ENCODE measurements around the gene CCL13. TPM values are rescaled to one million over a fixed set of nuclear protein-coding genes. Genes with fewer than 3 reads are reported as not detected.

CCL13 gene
- total RNA-seq, 4 donors from 2014 or later = 0.57 to 1.6 (median 1.4) TPM; not detected in 1

DNA sequence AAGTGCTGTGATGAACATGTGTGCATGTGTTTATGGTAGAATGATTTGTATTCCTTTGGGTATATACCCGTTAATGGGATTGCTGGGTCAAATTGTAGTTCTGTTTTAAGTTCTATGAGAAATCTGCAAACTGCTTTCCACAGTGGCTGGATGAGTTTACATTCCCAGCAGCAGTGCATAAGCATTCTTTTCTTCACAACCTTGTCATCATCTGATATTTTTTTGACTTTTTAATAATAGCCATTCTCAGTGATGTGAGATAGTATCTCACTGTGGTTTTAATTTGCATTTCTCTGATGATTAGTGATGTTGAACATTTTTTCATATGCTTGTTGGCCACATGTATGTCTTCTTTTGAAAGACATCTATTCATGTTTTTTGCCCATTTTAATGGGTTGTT, 18.6 kb upstream of the CCL13 start:
- no peaks in the 10 kb centered on the region for H3K36me3 ChIP-seq
- no peaks in the 10 kb centered on the region for H3K9me3 ChIP-seq
- DNase-seq = no peak
- WGBS, 2 donors = 67 to 75% methylated on average over 1 of the region's 1 CpG
- no peak overlapping the region for H3K27ac ChIP-seq
- no peak for TF ChIP-seq POLR2A (IDR thresholded peaks at IDR 0.05)
- TF ChIP-seq, protein P1, sequence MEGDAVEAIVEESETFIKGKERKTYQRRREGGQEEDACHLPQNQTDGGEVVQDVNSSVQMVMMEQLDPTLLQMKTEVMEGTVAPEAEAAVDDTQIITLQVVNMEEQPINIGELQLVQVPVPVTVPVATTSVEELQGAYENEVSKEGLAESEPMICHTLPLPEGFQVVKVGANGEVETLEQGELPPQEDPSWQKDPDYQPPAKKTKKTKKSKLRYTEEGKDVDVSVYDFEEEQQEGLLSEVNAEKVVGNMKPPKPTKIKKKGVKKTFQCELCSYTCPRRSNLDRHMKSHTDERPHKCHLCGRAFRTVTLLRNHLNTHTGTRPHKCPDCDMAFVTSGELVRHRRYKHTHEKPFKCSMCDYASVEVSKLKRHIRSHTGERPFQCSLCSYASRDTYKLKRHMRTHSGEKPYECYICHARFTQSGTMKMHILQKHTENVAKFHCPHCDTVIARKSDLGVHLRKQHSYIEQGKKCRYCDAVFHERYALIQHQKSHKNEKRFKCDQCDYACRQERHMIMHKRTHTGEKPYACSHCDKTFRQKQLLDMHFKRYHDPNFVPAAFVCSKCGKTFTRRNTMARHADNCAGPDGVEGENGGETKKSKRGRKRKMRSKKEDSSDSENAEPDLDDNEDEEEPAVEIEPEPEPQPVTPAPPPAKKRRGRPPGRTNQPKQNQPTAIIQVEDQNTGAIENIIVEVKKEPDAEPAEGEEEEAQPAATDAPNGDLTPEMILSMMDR (IDR thresholded peaks at IDR 0.05) = no peak
- intact Hi-C loops (cut with DNase I) = no loop called here
- no peaks in the 10 kb centered on the region for H3K27me3 ChIP-seq
- H3K4me3 ChIP-seq = no peak overlapping the region
- H3K4me1 ChIP-seq = no peaks in the 10 kb centered on the region

DNA sequence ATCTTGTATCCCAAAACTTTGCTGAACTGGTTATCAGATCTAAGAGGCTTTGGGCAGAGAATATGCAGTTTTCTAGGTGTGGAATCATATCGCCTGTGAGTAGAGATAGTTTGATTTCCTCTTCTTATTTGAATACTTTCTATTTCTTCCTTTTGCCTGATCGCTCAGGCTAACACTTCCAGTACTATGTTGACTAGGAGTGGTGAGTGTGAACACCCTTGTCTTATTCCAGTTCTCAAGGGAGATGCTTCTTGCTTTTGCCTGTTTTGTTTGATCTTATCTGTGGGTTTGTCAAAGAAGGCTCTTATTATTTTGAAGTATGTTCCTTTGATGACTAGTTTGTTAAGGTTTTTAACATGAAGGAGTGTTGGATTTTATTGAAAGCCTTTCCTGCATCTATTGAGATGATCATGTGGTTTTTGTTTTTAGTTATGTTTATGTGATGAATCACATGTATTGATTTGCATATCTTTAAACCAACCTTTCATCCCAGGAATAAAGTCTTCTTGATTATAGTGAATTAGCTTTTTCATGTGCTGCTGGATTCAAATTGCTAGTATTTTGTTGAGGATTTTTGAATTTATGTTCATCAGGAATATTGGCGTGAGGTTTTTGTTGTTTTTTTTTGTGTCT, 17.0 kb upstream of the CCL13 start:
- Histone ChIP-seq H3K27ac (no peak overlapping the region), H3K9me3 (no peaks in the 10 kb centered on the region), H3K4me1 (no peaks in the 10 kb centered on the region), H3K27me3 (no peaks in the 10 kb centered on the region), H3K36me3 (no peaks in the 10 kb centered on the region), H3K4me3 (no peak overlapping the region)
- 81 to 91% methylated on average over 3 of the region's 3 CpGs for WGBS, 2 donors
- no peak for DNase-seq
- intact Hi-C loops (cut with DNase I) = no loop called here
- TF ChIP-seq, protein P1 (IDR thresholded peaks at IDR 0.05) = no peak
- no peak for TF ChIP-seq POLR2A (IDR thresholded peaks at IDR 0.05)

DNA sequence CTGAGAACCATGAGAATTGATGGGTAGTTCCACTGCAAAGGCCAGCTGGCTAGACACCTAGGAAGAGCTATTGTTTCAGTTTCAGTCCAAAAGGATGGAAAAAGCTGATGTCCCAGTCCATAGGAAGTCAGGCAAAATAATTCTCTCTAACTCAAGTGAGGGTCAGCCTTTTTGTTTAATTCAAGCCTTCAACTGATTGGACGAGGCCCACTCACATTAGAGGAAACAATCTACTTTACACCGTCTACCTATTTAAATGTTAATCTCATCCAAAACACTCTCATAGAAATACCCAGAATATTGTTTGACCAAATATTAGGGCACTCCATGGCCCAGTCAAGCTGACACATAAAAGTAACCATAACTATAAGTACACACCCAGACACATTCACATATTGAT, 14.4 kb upstream of the CCL13 start:
- intact Hi-C loops (cut with DNase I) = no loop called here
- WGBS, 2 donors = 93 to 94% methylated on average over 2 of the region's 2 CpGs
- no peaks in the 10 kb centered on the region for H3K27me3 ChIP-seq
- TF ChIP-seq POLR2A (IDR thresholded peaks at IDR 0.05) = no peak
- TF ChIP-seq, protein P1 (IDR thresholded peaks at IDR 0.05) = no peak
- H3K4me1 ChIP-seq = no peaks in the 10 kb centered on the region
- H3K4me3 ChIP-seq = no peak overlapping the region
- no peaks in the 10 kb centered on the region for H3K36me3 ChIP-seq
- H3K27ac ChIP-seq = no peak overlapping the region
- H3K9me3 ChIP-seq = no peaks in the 10 kb centered on the region
- DNase-seq = no peak

DNA sequence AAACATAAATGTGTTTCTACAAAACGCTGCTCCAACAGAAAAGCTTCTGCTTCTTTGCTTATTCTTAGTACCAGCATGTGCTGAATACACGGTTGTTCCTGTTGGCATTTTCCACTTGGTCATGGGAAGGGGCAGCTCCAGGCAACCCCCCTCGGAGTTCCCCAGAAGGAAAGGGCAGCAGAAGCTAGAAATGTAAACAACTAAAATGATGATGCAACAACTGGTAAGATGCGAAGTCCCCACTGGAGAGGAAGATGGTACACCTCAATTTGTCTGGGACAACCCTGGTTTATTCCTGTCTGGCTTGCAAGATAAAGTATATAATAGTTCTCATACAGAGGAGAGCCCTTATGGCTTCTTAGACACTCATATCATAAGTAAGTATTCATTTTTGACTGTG, 9.2 kb upstream of the CCL13 start:
- Histone ChIP-seq H3K27ac (no peak overlapping the region), H3K9me3 (no peaks in the 10 kb centered on the region), H3K4me1 (peaks cover 0 to 4% (median 0%) of the 10 kb centered on the region in 3 donors), H3K4me3 (no peak overlapping the region), H3K27me3 (no peaks in the 10 kb centered on the region), H3K36me3 (no peaks in the 10 kb centered on the region)
- DNase-seq = no peak
- 46 to 57% methylated on average over 3 to 4 of the region's 4 CpGs for WGBS, 2 donors
- intact Hi-C loops (cut with DNase I) = loop anchor here (5.0 kb wide), 1 partner anchor 145 kb away; no protein-coding TSS in a partner anchor
- TF ChIP-seq POLR2A (IDR thresholded peaks at IDR 0.05) = no peak
- TF ChIP-seq, protein P1 (IDR thresholded peaks at IDR 0.05) = no peak

DNA sequence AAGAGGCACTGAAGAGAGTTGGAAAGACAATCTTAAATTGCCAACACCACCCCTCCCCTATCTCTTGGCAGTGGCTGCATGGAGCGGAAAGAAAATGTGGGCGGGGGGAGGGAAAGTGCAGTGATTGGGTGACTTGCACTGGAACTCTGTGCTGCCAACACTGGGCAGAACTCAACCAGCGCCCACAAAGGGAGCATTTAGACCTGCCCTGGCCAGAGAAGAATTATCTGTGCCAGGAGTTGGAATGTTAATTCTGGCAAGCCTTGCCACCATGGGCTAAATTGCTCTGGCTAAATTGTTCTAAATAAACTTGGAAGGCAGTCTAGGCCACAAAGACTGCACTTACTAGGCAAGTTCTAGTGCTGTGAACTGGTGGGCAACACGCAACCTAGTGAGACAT, 6.5 kb upstream of the CCL13 start:
- WGBS, 2 donors = 28 to 33% methylated on average over 1 to 4 of the region's 4 CpGs

More for the DNA sequence above, 6.5 kb upstream of the CCL13 start:
- Histone ChIP-seq H3K36me3 (no peaks in the 10 kb centered on the region), H3K9me3 (no peaks in the 10 kb centered on the region), H3K4me1 (peaks cover 0 to 4% (median 0%) of the 10 kb centered on the region in 3 donors), H3K4me3 (no peak overlapping the region), H3K27me3 (no peaks in the 10 kb centered on the region), H3K27ac (no peak overlapping the region)
- no peak for DNase-seq
- intact Hi-C loops (cut with DNase I) = loop anchor here (5.0 kb wide), 1 partner anchor 147 kb away; no protein-coding TSS in a partner anchor
- TF ChIP-seq, protein P1 (IDR thresholded peaks at IDR 0.05) = no peak
- TF ChIP-seq POLR2A (IDR thresholded peaks at IDR 0.05) = no peak

All from esophagus squamous epithelium (tissue), 5 donors.